Epithelial cell of esophagus (primary cell): ENCODE results near the gene CRYBA2.

ENCODE experiments used
- DNase-seq: peaks from one replicate; pipeline ENCODE4 v3.0.0; 2010; ENCODE audit warnings: low read depth
- H3K4me3 ChIP-seq: 2 replicates; pipeline ENCODE4 v1.5.1; 2011; ENCODE audit warnings: mild to moderate bottlenecking, low read length, control low read depth
- TF ChIP-seq, protein P1 (sequence below): IDR thresholded peaks from 2 replicates; pipeline ENCODE4 v1.5.1; 2011; ENCODE audit warnings: low read depth, mild to moderate bottlenecking, low read length, control low read depth, inconsistent platforms; ENCODE audit not compliant: insufficient read depth; ENCODE audit errors: missing control alignments

Gene CRYBA2

DNA sequence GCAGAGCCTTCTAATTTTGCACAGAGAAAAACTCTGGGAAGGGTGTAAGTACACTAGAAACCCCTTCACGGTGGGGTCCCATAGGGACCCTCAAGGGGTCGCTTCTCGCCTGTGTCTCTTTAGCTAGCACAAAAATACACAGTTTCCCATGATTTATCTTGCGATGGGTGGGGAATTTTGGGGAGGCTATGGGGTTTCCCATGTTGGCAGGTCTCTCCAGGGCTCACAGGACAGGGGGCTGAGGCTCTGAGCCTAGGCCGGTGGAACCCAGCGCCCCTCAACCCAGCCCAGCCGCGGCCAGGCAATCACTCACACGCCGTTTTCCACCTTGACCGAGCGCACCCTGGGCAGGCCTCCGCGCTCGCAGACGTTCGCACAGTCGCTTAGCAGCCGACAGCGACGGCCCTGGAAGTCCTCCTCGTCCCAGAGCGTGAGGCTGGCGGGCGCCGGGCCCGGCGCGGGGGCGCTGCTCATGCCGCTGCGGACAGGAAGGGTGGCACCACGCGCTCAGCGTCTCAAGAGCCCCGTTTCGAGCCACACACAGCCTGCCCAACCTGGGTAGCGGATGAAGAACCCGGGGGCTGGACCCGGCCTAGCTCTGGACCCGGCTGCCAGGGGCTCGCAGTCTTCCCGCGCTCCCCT lies 398 bp downstream of the CRYBA2 start:
- no peak for DNase-seq
- no peak overlapping the region for H3K4me3 ChIP-seq
- TF ChIP-seq, protein P1, sequence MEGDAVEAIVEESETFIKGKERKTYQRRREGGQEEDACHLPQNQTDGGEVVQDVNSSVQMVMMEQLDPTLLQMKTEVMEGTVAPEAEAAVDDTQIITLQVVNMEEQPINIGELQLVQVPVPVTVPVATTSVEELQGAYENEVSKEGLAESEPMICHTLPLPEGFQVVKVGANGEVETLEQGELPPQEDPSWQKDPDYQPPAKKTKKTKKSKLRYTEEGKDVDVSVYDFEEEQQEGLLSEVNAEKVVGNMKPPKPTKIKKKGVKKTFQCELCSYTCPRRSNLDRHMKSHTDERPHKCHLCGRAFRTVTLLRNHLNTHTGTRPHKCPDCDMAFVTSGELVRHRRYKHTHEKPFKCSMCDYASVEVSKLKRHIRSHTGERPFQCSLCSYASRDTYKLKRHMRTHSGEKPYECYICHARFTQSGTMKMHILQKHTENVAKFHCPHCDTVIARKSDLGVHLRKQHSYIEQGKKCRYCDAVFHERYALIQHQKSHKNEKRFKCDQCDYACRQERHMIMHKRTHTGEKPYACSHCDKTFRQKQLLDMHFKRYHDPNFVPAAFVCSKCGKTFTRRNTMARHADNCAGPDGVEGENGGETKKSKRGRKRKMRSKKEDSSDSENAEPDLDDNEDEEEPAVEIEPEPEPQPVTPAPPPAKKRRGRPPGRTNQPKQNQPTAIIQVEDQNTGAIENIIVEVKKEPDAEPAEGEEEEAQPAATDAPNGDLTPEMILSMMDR = no peak

DNA sequence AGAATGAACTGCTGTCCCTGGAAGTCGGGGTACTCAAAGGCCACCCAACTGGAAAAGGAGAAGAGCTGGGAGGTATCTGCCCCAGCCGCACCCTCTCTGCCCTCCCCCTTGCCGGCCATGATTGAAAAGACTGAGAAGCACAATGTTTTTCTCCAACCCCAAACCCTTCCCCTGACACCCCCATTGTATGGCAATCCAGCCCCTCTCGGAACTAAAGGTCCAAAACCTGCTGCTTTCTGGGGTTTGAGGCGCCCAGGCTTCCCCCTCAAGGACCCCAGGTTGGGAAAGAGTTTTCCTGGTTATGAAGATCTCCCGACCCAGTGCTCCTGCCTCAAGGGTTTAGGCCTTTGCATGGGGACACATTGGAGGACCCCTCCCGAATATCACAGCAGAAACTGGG lies 1.0 kb downstream of the CRYBA2 start:
- TF ChIP-seq, protein P1 = no peak
- DNase-seq = no peak
- H3K4me3 ChIP-seq = no peak overlapping the region

DNA sequence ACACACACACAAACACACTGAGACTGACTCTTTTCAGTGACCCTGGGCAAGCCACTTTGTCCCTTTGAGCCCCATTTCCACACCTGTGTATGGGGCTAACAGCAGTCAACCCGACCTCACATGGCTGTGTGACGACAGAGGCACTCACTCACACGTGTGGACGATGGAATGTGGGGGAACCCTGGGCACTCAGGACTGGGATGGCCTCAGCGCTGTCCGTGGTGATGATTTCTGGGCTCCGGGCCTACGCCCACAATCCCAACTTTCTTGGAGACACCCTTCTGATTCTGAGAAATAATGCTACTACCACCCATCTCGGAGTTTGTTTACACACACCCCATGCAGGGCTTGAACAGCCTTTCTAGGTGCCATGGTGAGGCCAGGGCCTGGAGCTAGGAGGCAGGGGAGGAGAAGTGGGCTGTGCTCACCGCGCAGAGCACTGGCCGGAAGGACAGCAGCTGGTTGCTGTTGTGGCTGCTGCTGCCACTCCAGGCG lies 1.5 kb downstream of the CRYBA2 start:
- peak; percentile 56 for DNase-seq
- H3K4me3 ChIP-seq = no peak overlapping the region
- TF ChIP-seq, protein P1 = no peak

DNA sequence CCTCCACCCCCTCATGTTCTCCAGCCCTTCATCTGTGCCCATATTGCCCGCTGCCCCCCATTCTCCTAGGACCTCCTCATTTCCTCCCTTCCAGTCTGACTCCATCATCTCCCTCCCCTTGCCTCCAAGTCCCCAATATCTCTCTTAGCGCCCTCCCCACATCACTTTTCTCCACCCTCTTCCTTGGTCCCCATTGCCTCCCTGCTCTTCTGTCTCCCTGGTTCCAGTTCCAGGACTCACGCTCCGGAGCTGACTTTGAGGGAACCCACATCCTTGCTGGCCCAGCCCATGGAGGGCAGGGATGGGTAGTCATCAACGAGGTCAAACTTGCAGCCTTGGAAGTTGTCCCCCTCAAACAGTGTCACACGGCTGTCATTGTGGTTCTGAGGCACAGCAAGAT lies 2.6 kb downstream of the CRYBA2 start:
- TF ChIP-seq, protein P1 = no peak
- H3K4me3 ChIP-seq = no peak overlapping the region
- no peak for DNase-seq

DNA sequence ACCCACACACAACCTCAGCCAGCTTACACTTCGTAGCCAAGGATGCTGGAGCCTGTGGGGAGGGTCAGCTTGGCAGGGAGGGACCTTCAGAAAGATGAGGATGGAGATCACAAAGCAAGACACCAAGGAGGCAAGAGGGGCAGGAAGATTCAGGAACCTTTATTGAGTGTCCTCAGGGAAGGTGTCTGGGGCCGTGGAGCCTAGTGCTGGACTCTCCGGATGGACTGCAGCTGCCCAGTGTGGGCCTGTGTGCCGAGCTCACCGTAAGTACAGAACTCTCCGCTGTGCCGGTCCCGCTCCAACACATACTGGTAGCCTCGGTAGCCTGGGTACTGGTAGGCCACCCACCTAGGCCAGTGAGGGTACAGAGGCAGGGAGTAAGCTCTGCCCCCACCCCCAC lies 3.2 kb downstream of the CRYBA2 start:
- DNase-seq = no peak
- TF ChIP-seq, protein P1 = no peak
- no peak overlapping the region for H3K4me3 ChIP-seq

DNA sequence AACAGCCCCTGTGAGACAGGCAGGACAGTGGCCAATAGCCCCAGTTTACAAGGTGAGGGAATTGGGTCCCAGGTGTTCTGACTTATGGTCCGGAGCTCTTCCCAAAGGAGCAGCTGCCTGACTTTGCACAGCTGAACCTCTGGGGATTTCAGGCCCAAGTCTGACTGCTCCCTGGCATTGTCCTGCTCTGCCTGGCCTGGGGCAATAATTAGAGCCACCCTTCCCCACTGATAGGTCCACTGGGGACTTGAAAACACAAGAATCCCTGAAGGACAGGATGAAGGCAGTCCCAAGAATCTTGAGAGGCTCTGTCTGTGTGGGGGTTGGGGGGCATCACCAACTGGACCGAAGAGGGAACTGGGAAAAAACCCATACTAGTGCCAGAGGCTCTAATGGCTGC lies 4.6 kb downstream of the CRYBA2 start:
- H3K4me3 ChIP-seq = no peak overlapping the region
- TF ChIP-seq, protein P1 = no peak
- DNase-seq = no peak

DNA sequence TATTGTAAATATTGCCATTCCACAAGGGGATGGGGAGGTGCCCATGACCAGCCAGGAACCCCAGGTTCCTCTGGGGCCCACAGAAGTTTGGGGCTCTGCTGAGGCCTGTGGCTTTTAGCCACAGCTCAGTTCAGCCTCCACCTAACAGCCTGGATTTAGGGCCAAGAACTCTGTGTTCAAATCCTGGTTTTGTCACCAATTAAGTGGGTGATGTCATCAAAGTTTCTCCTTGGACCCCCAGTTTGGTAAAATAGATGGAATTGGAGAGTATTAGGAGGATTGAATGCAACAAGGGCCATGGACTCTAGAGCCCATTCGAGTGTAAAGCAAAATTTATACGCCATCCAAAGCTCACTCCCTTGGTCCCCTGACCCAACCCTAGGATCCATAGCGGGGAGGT lies 5.1 kb downstream of the CRYBA2 start:
- H3K4me3 ChIP-seq = no peak overlapping the region
- TF ChIP-seq, protein P1 = no peak
- DNase-seq = no peak
